Measurements from ENCODE around the gene VANGL1.

The VANGL1 gene

DNA sequence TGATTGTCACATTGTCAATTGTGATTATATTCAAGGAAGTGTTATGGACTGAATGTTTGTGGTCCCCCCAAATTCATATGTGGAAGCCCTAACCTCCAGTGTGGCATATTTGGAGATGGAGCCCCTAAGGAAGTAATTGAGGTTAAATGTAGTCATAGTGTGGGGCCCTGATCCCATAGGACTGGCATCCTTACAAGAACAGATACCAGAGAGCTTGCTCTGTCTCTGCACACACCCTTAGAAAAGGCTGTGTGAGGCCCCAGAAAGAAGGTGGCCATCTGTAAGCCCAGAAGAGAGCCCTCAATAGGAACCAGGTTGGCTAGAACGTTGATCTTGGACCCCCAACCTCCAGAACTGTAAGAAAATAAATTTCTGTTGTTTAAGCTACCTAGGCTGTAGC is 28.1 kb downstream of the VANGL1 start:
- peak; percentile 48 for DNase-seq

DNA sequence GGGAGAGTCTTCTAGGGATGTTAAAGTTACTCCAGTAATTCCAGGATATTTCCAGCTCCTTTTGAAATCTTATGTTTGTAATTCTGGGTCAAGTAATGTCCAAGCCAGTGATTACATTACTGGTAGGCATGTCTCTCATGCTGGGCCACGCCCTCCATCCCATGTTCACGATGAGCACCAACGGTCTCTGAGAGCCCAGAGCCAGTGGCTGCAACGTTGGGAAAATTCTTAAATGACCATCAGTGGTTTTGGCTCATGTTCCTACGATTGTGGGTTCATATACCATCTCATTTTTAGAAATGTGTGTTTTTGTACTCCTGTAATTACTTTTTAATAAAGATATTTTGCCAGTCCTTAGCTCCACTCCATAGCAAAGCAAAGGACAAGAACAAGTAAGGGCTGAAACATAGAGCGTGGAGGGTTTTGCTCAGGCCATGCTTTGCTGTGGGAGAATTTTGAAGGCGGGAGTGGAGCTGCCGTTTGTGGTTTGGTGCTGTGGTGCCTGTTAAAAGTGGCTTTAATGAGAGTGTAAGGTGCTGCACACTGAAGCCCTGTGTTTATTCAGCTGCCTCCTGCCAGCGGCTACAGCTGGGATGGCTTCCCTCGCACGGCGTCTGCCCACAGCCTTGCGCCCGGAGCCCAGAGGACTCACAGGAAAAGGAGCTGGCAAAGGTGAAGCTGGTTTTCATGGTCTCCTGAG is 28.9 kb downstream of the VANGL1 start:
- DNase-seq = no peak

DNA sequence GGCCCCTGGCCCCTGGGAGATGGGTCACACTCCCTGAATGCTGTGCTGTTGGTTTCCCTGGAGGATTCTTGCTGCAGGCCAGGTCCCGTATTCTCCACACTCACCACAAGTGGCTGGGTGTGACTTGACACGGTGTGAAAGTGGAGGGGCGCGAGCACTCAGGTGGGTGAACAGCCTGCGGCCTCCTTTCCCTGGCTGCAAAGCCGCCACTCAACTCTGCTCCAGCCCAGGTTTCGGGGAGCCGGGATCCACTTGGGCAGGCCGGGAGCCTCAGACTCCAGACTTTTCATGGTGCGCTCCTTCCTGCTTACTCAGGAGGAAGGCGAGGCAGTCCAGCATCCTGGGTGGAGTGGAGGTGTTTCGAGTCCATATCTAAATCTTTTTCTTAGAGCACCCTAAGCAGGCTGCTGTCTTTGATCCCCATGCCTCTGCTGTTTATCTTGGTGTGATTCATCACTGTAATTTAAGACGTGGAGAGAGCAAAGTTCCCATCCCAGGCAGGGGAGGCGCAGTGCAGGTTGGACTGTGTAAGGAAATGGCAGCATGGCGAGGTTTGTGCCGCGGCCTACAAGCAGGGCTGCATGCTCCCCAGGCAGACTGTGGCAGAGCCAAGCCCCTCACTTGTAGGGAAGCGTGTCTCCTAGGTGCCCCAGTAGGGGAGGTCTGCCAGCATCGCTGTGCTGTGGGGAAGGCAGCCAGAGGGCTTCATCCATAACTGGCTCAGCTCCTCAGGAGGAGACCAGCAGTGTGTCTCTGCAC is 29.6 kb downstream of the VANGL1 start:
- peak; percentile 40 for DNase-seq

DNA sequence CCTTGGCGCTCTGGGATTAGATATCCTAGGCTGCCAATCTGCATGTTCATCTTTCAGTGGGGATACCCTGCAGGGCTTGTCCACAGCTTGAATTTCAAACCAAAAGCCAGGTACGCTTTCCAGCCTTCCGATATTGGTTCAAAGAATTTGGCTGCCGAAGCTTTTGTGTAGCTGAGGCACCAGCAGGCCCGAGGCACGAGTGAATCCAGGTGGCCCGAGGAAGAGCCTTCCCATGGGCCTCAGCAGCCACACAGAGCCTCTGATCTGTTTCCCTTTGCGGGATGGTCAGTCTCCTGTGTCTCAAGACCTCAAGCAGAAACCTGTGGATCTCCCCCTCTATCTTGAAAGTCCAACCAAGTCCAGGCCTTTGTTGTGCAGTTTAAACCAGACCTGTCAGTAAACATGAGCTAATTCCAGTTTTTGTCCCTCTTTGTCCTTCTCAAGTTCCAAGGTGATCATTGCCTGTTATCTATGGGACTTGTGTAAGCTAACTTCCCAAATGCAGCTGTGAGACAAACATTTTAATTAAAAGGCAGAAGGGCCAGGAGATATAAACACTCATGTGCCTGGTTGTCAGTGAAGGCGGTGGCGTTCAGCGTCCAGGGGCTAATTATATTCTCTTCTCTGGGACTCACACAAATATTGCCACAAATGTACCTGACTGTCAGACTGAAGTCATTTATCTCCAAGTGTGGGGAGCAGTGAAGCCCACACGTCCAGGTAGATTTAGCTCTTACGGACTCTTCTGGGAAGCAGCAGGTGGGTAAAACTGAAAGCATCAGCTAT is 30.6 kb downstream of the VANGL1 start:
- no peak for DNase-seq

DNA sequence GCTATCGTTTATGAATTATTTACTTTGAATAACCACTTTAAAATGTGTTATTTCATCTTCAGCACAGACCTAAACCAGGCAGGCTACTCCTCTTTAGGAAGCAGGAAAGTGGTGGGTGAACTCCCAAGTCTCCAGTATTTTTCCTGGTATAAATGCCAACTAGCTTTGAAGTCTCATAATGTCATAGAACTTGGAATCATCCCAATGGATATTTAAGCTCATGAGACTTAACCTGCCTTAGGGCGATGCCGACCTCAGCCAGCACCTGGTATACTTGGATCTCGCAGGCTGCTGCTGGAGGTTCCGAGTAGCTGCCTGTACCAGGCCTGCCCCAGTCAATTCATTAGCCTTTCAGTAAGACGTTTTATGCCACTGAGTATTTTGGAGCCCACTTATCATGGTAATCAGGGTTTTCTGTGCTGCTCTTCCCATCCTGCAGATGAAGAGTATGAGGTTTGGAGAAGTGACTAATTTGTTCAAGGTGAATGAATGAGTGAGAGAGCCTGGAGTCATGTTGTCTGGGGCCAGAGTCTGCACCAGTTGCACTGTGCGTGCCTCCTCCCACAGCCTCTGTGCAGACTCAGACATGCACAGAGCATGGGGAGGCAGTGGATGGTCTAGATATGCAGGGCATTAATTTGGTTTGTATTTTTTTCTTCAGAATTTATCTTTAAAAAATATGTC is 34.9 kb downstream of the VANGL1 start:
- DNase-seq = no peak

DNA sequence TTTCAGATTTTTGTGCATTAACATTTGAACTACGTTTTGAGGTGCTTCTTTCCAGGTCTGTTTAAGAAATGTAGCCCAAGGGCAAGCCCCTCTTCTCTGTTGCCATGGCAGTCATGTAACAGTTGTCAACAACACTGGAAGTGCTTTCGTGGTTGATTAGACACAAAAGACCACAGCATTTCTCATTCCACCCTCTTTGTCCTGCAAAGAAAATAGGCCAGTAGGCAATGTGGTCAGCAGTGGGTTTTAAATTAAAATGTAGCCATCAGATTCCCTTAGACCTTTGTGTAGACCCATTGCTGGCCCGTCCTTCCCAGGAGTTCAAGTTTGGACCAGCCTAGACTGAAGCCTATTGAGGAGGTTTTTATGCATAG is 35.4 kb downstream of the VANGL1 start:
- DNase-seq = peak; percentile 40

DNA sequence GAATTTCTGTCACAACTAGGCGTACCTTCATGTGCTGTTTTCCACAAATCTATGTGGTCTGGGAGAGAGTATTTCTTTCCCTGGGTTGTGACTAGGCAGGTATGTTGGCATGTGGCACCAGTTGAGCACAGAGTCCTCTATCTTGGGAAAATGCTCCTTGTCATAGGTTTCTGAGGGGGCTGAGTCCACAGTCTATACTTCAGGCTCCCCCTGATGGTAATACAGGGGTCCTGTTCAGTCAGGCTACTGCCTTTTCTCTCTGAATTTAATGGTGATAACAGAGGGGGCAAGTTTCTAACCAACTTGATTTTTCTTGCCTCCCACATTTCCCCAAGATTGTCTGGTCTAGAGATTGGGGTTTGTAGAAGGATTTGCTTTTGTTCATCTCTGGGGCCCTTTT is 35.8 kb downstream of the VANGL1 start:
- DNase-seq = no peak

DNA sequence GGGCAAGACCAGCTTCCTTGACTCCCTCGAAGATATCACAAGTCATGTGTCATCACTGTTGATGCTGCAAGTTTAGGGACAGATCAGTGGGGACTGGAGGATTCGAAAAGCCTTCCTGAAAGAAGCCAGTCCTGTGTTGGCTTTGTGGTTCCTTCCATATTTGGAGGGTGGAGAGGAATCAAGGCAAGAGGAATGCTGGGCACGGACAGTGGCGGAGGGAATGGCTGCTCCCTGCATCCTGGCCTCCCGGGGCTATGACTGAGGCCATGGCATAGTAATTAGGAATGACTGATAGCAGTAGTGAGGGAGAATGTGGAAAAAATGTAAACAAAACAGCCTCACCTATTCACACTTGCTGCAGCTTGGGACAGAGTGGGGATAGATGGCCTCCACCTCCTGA is 36.4 kb downstream of the VANGL1 start:
- DNase-seq = no peak

DNA sequence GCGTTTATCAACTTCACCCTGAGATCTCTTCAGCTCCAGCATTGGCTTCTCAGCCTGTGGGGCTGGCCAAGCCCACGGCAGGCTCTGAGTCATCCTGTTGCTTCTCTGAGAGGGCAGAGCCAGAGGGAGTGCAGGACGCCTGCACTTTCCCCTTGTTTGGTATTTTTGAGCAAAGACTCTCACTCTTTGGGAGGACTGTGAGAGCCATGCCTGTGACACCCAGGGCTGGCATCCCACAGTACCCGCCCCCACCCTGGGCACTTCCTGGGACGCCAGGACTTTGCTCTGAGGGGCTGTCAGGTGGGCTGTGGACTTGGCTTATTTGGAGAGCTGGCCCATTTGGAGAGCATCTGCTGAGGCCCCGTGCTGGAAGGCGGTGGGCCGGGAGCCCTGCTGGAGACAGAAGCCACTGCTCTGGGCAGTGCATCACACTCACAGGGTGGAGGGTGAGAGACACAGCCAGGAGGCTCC is 37.4 kb downstream of the VANGL1 start:
- DNase-seq = peak; percentile 65

DNA sequence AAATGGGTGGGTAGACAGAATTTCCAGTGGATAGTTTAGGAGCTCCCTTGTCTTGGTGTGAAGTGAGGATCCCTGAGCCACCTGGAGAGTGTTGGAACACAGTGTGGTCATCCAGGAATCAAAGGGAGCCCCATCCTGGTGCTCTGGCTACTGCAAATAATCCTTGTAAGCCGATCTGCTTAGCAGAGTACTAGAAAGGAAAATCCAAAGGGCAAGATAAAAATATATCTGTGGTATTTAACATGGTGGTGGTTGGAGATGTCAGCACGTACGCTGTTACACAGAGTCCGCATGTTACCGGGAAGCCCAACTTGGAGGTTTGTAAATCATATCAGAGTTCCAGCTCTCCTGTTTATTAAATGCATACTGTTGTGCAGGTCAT is 39.0 kb downstream of the VANGL1 start:
- no peak for DNase-seq

DNA sequence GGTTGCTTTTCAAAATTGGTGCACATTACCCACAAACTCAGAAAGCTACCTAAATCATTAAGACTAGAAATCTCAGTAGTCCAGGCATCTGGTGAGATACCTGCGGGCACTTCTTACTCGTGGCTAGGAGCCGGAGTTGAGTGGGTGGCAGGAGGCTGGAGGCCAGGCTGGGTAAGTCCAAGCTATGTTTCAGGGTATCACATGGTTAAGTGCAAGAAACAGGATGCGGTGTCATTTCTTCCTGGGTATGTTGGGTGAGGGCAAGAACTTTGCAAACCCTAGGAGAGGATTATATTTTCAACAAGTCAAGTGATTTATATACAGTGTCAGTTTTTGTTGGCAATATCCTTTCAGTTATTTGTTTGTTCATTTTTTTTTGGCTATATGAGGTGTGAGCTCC is 41.0 kb downstream of the VANGL1 start:
- no peak for DNase-seq

DNA sequence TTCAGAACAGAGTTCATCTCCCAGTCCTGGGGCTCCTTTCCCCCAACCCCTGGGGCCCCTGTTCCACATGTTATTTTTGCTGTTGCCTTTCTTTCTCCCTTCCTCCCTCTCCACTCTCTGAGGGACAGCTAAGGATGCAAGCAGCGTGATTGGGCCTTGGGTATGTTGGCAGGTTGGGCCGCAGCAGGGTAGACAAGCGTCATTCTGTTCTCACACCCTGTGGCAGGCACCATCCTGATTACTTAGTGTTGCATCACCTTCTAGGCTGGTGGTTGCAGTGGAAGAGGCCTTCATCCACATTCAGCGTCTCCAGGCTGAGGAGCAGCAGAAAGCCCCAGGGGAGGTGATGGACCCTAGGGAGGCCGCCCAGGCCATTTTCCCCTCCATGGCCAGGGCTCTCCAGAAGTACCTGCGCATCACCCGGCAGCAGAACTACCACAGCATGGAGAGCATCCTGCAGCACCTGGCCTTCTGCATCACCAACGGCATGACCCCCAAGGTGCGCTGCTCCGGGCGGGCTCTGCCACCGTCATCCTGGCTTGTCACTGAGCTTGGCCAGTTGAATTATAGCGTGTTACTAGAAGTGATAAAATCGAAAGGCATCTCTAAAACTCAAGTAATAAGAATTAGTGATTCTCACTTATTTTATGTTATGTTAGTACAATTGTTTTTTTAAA is 43.4 kb downstream of the VANGL1 start:
- no peak for DNase-seq

DNA sequence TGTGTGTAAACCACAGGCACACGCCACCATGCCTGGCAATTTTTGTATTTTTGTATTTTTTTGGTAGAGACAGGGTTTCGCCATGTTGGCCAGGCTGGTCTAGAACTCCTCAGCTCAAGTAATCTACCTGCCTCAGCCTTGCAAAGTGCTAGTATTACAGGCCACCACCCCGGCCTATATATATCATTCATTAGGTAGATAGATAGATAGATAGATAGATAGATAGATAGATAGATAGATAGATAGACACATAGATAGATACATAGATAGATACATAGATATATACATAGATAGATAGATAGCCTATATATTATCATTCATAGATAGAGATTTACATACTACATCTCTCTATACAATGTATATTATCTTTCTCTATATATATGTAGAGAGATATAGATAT is 46.0 kb downstream of the VANGL1 start:
- DNase-seq = no peak

DNA sequence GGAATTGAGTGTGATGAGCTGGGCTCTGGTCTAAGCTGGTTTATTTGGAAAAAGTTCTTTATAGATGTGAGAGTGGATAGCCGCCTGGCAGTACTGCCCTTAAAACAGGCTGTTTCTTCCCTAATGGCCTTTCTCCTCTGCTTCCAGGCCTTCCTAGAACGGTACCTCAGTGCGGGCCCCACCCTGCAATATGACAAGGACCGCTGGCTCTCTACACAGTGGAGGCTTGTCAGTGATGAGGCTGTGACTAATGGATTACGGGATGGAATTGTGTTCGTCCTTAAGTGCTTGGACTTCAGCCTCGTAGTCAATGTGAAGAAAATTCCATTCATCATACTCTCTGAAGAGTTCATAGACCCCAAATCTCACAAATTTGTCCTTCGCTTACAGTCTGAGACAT is 49.2 kb downstream of the VANGL1 start:
- DNase-seq = no peak

DNA sequence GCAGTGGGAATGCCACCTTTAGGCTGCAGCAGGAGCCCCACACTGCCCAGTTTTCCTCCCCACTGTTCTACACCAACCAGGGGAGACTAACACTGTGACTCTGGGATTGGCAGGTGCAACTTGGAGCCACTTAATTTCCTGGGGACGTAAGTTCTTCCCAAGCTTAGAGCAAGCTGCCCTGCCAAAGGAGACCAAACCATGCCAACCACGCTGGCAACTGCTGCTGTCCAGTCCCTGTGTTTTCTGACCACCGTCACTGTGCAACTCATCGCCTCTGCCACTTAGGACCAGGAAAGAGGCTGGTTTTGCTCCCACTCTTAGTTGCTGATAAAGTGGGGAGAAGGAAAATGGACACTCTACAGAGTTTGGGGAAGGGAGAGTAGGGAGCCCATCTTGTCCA is 50.5 kb downstream of the VANGL1 start:
- DNase-seq = no peak

DNA sequence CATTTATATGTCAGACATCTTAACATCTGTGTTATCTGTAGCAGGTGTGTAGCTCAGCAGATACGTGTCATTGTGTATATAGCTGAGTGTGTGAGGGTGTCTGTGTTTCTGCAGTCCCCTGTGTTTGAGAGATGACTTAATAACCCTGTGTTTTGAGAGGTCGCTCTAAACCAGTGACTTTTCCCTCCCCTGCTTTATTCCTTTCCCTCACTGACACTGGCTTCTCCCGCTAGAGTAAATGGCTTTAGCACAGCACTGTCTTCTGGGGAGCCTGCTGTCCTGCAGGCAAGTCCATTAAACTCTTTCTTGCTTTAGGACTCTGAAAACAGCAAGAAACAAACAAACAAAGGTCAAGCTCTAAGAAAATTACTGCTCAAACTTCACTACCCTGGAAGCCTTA is 53.0 kb downstream of the VANGL1 start:
- DNase-seq = no peak

DNA sequence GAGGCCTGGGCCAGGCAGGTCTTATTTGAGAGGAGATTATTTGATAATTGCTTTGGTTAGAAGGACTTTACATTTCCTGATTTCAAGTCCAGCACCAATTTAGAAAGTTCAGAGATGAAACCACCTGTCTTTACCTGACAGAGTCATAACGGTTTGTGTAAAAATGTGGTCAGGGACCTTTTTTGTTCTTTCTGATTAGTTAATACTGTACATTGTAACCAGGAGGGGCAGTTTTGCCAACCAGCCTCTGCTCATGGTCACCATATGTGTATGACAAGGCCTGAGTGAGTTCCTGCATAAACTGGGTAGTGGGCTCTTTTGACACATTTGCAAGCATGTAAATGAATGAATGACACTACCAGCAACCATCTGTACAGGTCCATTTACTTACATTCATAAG is 55.8 kb downstream of the VANGL1 start:
- DNase-seq = no peak

DNA sequence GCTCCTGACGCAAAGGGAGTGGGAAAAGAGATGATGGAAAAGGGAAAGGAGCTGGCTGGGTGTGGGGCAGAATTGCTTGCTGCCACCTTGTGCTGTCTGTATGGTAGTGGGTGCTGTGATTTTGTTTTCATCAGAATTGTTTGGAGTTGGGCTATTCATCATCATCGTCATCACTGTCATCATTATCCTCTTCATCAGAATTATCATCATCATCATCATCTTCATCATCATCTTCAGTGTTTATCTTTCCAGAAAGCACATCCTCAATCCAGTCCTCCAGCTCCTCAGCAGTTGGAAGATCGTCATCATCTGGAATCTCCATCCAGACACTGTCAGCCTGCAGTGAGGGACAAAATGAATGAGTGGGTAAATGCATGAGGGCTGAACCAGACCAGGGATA is 59.3 kb downstream of the VANGL1 start:
- DNase-seq = no peak

DNA sequence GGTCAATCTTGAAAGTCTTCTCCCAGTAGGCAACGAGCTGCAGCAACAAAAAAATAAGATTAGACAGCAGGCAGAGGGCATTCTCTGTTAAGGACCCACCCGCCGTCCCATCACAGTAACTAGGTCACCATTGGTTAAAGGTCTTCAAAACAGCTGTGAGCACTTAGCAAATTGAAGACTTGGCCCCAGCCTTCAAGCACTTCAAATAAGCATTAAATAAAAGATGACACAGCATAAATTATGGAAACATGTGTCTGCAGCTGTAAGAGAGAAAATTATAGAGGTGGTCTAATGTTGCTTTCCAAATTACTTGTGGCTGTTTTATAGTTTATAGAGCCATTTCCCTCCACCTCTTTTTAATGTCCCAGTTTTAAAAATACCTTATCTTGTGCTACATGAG is 61.2 kb downstream of the VANGL1 start:
- DNase-seq = no peak

DNA sequence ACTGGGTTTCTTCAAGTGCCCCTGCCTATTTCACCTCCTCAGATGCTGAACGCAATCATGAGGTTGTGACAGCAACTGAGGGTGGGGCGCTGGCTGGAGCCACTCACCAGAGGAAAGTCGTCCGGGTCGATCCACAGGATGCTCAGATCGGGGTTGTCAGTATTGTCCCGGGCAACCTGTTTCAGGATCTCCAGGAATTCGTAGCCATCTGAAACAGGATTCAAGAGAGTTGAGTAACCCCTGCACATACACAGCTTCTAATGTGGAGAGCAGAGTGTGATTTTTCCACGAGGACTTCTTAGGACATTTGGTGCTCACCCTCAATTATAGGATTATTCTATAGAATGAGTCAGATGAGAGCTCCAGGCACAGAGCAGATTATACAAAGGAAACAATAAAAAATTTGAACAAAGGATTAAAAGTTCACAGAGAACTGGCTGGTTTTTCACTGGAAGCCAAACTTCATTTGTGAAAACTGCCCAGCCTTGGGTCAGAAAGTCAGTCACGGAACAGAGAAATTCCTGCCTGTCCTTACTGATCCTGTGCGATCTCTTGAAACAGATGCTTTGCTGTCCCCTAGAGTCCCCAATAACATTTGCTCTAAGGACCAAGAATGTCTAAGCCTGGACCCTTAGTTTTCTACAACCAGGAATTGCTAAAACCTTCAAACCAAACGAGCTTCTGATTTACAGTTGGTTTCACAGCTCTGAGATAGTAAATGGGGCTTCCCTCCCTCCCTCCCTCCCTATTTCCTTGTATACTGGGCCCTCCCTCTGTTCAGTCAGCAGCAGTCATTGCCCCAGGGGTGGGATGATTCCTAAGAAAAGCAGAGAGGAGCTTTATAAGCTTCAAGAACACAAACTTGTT is 63.5 kb downstream of the VANGL1 start:
- no peak for DNase-seq

DNA sequence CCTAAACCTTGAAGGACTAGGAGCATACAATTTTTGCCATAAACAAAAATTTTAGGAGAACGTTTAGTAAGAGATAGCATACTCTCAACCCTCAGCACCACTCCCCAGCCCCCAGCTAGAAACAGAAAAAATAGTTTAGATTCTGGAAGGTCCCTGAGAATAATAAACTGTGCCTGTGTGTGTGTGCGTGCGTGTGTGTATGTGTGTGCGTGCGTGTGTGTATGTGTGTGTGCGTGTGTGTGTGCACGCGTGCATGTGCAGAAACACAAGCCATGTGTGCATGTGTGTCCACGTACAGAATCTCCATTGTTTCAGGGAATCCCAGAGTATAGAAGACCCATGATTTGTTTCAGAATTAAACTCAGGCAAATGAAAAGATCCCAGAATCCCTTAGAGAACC is 64.2 kb downstream of the VANGL1 start:
- DNase-seq = no peak

Data from fibroblast of skin of right biceps (primary cell).